IMR-90 (cell line): ENCODE data around the gene PRXL2B. TPM values are rescaled to one million over a fixed set of nuclear protein-coding genes. Genes with fewer than 3 reads are reported as not detected.
A peak's percentile ranks its signal among the peaks of the same experiment; 100 is the strongest.

Experiments used
- ATAC-seq: fragments of 200-7000 bp; cut with Tn5 transposase; 2 replicates; pipeline ENCODE4 v1.9.1; 2020; ENCODE audit warnings: low read depth, mild to moderate bottlenecking, moderate library complexity
- BruUV-seq: library from RNA; stranded (reverse); fragments of 400-500 nt; replicated peaks from 2 replicates; lab custom pipeline; 2021; lab: Mats Ljungman, UMichigan
- CTCF ChIA-PET: fragments of 300-600 bp; formaldehyde crosslinking; extraction: SDS; loops from one replicate; lab custom pipeline; 2021; ENCODE audit warnings: antibody characterized with exemption; lab: Yijun Ruan, JAX
- POLR2A ChIA-PET: fragments of 300-600 bp; sonication (Branson Sonifier 250); formaldehyde crosslinking; loops from one replicate; lab custom pipeline; 2022; ENCODE audit warnings: antibody characterized with exemption; ENCODE audit not compliant: unreplicated experiment; lab: Charles Lee
- DNase-seq: peaks from one replicate; pipeline ENCODE4 v3.0.0; 2013
- H2AFZ ChIP-seq: replicated peaks from 2 replicates; pipeline ENCODE3; 2013; ENCODE audit warnings: low read length, mild to moderate bottlenecking; ENCODE audit not compliant: poor library complexity
- H2AK5ac ChIP-seq: 2 replicates; pipeline ENCODE4 v1.6.1; 2013; ENCODE audit warnings: low read depth, low read length, inconsistent platforms
- H2AK9ac ChIP-seq: replicated peaks from 2 replicates; pipeline ENCODE3; 2013; ENCODE audit warnings: mild to moderate bottlenecking, low read depth, low read length, moderate library complexity; ENCODE audit not compliant: poor library complexity
- H2BK120ac ChIP-seq: 2 replicates; pipeline ENCODE4 v1.6.1; 2013; ENCODE audit warnings: low read depth, low read length, inconsistent platforms
- H2BK15ac ChIP-seq: 3 replicates; pipeline ENCODE4 v1.6.1; 2013; ENCODE audit warnings: low read depth, low read length, inconsistent platforms
- H2BK20ac ChIP-seq: 2 replicates; pipeline ENCODE4 v1.6.1; 2013; ENCODE audit warnings: low read depth, mild to moderate bottlenecking, inconsistent platforms, low read length, moderate library complexity
- H2BK5ac ChIP-seq: 2 replicates; pipeline ENCODE4 v1.6.1; 2013; ENCODE audit warnings: mild to moderate bottlenecking, low read depth, low read length, inconsistent platforms; ENCODE audit not compliant: poor library complexity, severe bottlenecking
- H3K14ac ChIP-seq: replicated peaks from 2 replicates; pipeline ENCODE4 v1.6.1; 2013; ENCODE audit warnings: low read depth, low read length, inconsistent platforms
- H3K18ac ChIP-seq: 2 replicates; pipeline ENCODE4 v1.6.1; 2013; ENCODE audit warnings: low read depth, low read length, control low read depth
- H3K23ac ChIP-seq: 2 replicates; pipeline ENCODE4 v1.6.1; 2013; ENCODE audit warnings: low read depth, low read length, inconsistent platforms
- H3K27ac ChIP-seq: 2 replicates; pipeline ENCODE4 v1.5.1; 2013; ENCODE audit warnings: mild to moderate bottlenecking, control low read depth, low read length; ENCODE audit not compliant: insufficient read depth
- H3K27me3 ChIP-seq: 2 replicates; pipeline ENCODE4 v1.6.1; 2013; ENCODE audit warnings: low read length; ENCODE audit not compliant: control insufficient read depth, insufficient read depth
- H3K36me3 ChIP-seq: 2 replicates; pipeline ENCODE4 v1.6.1; 2013; ENCODE audit warnings: low read length, mixed read lengths; ENCODE audit not compliant: control insufficient read depth, insufficient read depth
- H3K4ac ChIP-seq: 2 replicates; pipeline ENCODE4 v1.6.1; 2013; ENCODE audit warnings: low read depth, low read length, inconsistent platforms
- H3K4me1 ChIP-seq: 2 replicates; pipeline ENCODE4 v1.6.1; 2013; ENCODE audit warnings: low read length, mixed read lengths; ENCODE audit not compliant: control insufficient read depth, insufficient read depth
- H3K4me2 ChIP-seq: 2 replicates; pipeline ENCODE4 v1.6.1; 2013; ENCODE audit warnings: low read depth, mild to moderate bottlenecking, control low read depth, low read length, moderate library complexity
- H3K4me3 ChIP-seq: 2 replicates; pipeline ENCODE4 v1.5.1; 2013; ENCODE audit warnings: low read depth, mild to moderate bottlenecking, control low read depth, low read length, moderate library complexity; ENCODE audit not compliant: insufficient read depth
- H3K56ac ChIP-seq: 2 replicates; pipeline ENCODE4 v1.6.1; 2013; ENCODE audit warnings: low read length, inconsistent platforms; ENCODE audit not compliant: insufficient read depth; ENCODE audit errors: extremely low read depth
- H3K79me1 ChIP-seq, 2 experiments: 2 replicates each; pipeline ENCODE4 v1.6.1; 2013; ENCODE audit warnings: low read length in 2 of 2, inconsistent platforms in 1 of 2, low read depth in 1 of 2
- H3K9ac ChIP-seq: 2 replicates; pipeline ENCODE4 v1.6.1; 2013; ENCODE audit warnings: low read depth, low read length, control low read depth
- H3K9me1 ChIP-seq: 2 replicates; pipeline ENCODE4 v1.6.1; 2013; ENCODE audit warnings: low read length, inconsistent platforms; ENCODE audit not compliant: insufficient read depth
- H3K9me3 ChIP-seq: 2 replicates; pipeline ENCODE4 v1.6.1; 2013; ENCODE audit warnings: low read length; ENCODE audit not compliant: control insufficient read depth, insufficient read depth
- H4K20me1 ChIP-seq: 2 replicates; pipeline ENCODE4 v1.6.1; 2013; ENCODE audit warnings: low read length, inconsistent platforms; ENCODE audit not compliant: insufficient read depth
- H4K5ac ChIP-seq: 2 replicates; pipeline ENCODE4 v1.6.1; 2013; ENCODE audit warnings: mild to moderate bottlenecking, low read depth, low read length, control low read depth
- H4K8ac ChIP-seq, 2 experiments: 2 replicates each; pipeline ENCODE4 v1.6.1; 2013; ENCODE audit warnings: low read depth in 2 of 2, low read length in 2 of 2, control low read depth in 1 of 2, inconsistent platforms in 1 of 2
- H4K91ac ChIP-seq: 2 replicates; pipeline ENCODE4 v1.6.1; 2013; ENCODE audit warnings: low read depth, low read length, inconsistent platforms; ENCODE audit not compliant: insufficient read depth
- CEBPB ChIP-seq: IDR thresholded peaks from 2 replicates; pipeline ENCODE4 v1.6.1; 2012; ENCODE audit warnings: low read depth, low read length, improper control_type of control experiment
- CTCF ChIP-seq: conservative IDR thresholded peaks from 2 replicates; pipeline ENCODE4 v1.5.1; 2012; ENCODE audit warnings: mild to moderate bottlenecking, low read depth, low read length, improper control_type of control experiment
- ELK1 ChIP-seq: fragments of 150-350 bp; IDR thresholded peaks from 2 replicates; pipeline ENCODE4 v1.6.1; 2016; ENCODE audit warnings: low read depth, mild to moderate bottlenecking, low read length, moderate library complexity, borderline replicate concordance
- MAFK ChIP-seq: IDR thresholded peaks from 2 replicates; pipeline ENCODE4 v1.6.1; 2012; ENCODE audit warnings: low read depth, low read length, improper control_type of control experiment
- MAZ ChIP-seq: IDR thresholded peaks from 2 replicates; pipeline ENCODE4 v1.6.1; 2012; ENCODE audit warnings: low read depth, mild to moderate bottlenecking, low read length, improper control_type of control experiment, moderate library complexity, borderline replicate concordance
- MXI1 ChIP-seq: IDR thresholded peaks from 2 replicates; pipeline ENCODE4 v1.6.1; 2012; ENCODE audit warnings: low read depth, mild to moderate bottlenecking, low read length, moderate library complexity, borderline replicate concordance
- NFE2L2 ChIP-seq: fragments of 150-350 bp; IDR thresholded peaks from 2 replicates; pipeline ENCODE4 v1.6.1; 2016; ENCODE audit warnings: low read depth, mild to moderate bottlenecking, low read length
- POLR2A ChIP-seq: IDR thresholded peaks from 2 replicates; pipeline ENCODE4 v1.6.1; 2012; ENCODE audit warnings: mild to moderate bottlenecking, low read depth, low read length
- RAD21 ChIP-seq: IDR thresholded peaks from 2 replicates; pipeline ENCODE4 v1.6.1; 2012; ENCODE audit warnings: low read length, improper control_type of control experiment
- RFX5 ChIP-seq: IDR thresholded peaks from 2 replicates; pipeline ENCODE4 v1.8.0; 2012; ENCODE audit warnings: low read depth, mild to moderate bottlenecking, low read length, moderate library complexity
- WGBS, 2 experiments: methylation state at CpG; one replicate each; pipeline versions ENCODE4 v1.1.5 to v1.1.7; 2013; ENCODE audit warnings: missing lambda C conversion rate in 2 of 2; ENCODE audit not compliant: insufficient read length in 1 of 2; ENCODE audit errors: extremely low coverage in 2 of 2; 5-methylcytosine and 5-hydroxymethylcytosine counted together
- dilution Hi-C: fragments of 300-500 bp; cut with HindIII; formaldehyde crosslinking; loops from one replicate; pipeline ENCODE4 v1.14.3; 2018; ENCODE audit warnings: low sequenced_read_pairs; ENCODE audit not compliant: unreplicated experiment
- in situ Hi-C: fragments of 300-500 bp; cut with MboI; formaldehyde crosslinking; loops from 3 replicates; pipeline ENCODE4 v1.14.3; 2019; ENCODE audit warnings: low sequenced_read_pairs, inconsistent platforms, mixed read lengths
- intact Hi-C: fragments of 100-400 bp; cut with micrococcal nuclease; formaldehyde crosslinking; loops from 2 replicates; pipeline ENCODE4 v1.10.0; 2022
- polyA plus RNA-seq, 3 experiments: library from polyadenylated mRNA; depleted of rRNA; stranded (reverse); fragments of >200 nt; gene quantifications; 2 replicates each; pipeline ENCODE4 v1.2.3, GENCODE V29; 2012; ENCODE audit warnings: low replicate concordance in 1 of 3
- total RNA-seq: library from RNA; depleted of rRNA; stranded (reverse); fragments of >200 nt; gene quantifications from 2 replicates; pipeline ENCODE4 v1.2.3, GENCODE V29; 2012
- TF ChIP-seq, protein P1 (sequence below): fragments of 150-350 bp; IDR thresholded peaks from 2 replicates; pipeline ENCODE4 v1.6.1; 2017; ENCODE audit warnings: mild to moderate bottlenecking, antibody characterized with exemption, low read length, low read depth

Gene PRXL2B
- total and polyA plus RNA-seq, 2 of the 4 experiments (the other 2 are of a cell fraction) = 10.9 to 22.3 TPM

DNA sequence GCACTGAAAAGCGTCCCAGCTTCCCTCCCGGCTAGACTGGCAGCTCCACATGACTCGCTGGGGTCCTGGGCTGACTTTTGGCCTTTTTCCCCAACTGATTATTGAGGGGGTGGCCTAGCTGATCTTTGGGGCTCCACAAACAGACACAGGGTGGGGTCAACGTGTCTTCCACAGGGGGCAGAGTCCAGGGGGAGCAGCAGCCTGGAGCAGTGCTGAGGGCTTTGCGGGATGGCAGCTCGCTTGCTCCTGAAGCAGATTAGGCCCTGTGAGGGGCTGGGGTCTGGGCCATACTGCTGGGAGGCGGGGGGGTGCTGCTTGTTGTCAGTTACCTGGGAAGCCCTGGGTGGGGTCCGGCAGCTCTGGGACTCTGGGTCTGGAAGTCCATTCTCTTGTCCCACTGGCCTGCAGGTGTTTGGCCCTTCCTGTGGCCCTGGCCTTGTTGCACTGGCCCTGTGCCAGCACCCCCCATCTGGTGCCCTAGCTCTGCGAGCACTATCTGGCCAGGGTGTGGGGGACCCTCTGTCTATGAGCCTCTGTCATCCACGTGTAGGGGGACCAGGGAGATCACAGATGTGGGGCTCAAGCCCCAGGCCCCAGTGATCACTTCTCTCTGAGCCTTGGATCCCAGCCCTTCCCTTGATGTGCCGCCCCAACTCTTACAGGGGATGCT, 44.2 kb upstream of the PRXL2B start:
- Histone ChIP-seq H3K9me1 (no peaks in the 10 kb centered on the region), H3K9me3 (no peaks in the 10 kb centered on the region), H2BK20ac (no peak overlapping the region; the same call in 1 of the 2 replicates), H2BK120ac (no peak overlapping the region), H2AFZ (peak overlapping the region; percentile 39), H3K4me2 (no peak overlapping the region), H3K4me3 (no peak overlapping the region), H3K79me1 (peaks cover 0 to 7% of the 10 kb centered on the region in 2 experiments; a peak in 1 of 4 replicates), H3K14ac (no peak overlapping the region), H2AK9ac (no peak overlapping the region), H3K18ac (no peak overlapping the region), H3K36me3 (no peaks in the 10 kb centered on the region), H3K23ac (no peak overlapping the region), H3K4me1 (peaks cover 5% of the 10 kb centered on the region), H2BK5ac (no peak overlapping the region), H3K27me3 (peaks cover 2% of the 10 kb centered on the region; the same call in 1 of the 2 replicates), H2AK5ac (no peak overlapping the region), H4K8ac (no peak overlapping the region), H4K5ac (no peak overlapping the region), H3K27ac (no peak overlapping the region), H3K9ac (no peak overlapping the region), H4K20me1 (no peaks in the 10 kb centered on the region), H4K91ac (no peak overlapping the region), H3K56ac (no peak overlapping the region), H3K4ac (no peak overlapping the region), H2BK15ac (no peak overlapping the region)
- DNase-seq = no peak
- BruUV-seq = no TSS peak
- ChIA-PET CTCF (no interaction called here), POLR2A (interaction anchor here (0.5 kb wide), 1 partner anchor 314 kb away, joined by 3 read pairs; no protein-coding TSS in a partner anchor)
- in situ Hi-C loops (loop anchor here (5.0 to 25.0 kb wide), 2 partner anchors 130 to 355 kb away; partner anchors contain the start of genes FAAP20 and PEX10), intact Hi-C loops (no loop called here), dilution Hi-C loops (no loop called here)
- TF ChIP-seq CEBPB = no peak
- TF ChIP-seq, protein P1, sequence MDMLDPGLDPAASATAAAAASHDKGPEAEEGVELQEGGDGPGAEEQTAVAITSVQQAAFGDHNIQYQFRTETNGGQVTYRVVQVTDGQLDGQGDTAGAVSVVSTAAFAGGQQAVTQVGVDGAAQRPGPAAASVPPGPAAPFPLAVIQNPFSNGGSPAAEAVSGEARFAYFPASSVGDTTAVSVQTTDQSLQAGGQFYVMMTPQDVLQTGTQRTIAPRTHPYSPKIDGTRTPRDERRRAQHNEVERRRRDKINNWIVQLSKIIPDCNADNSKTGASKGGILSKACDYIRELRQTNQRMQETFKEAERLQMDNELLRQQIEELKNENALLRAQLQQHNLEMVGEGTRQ = no peak
- no peak for TF ChIP-seq MXI1
- no peak for TF ChIP-seq MAFK
- no peak for TF ChIP-seq CTCF
- TF ChIP-seq POLR2A = no peak
- no peak for TF ChIP-seq MAZ
- TF ChIP-seq NFE2L2 = no peak
- TF ChIP-seq ELK1 = no peak
- no peak for TF ChIP-seq RAD21
- TF ChIP-seq RFX5 = no peak
- no peak for ATAC-seq
- 92% methylated on average over 4 of the region's 11 CpGs; no CpG with 5 or more reads in 1 of the 2 experiments for WGBS, 2 experiments
